Stimulated activated CD8-positive, alpha-beta memory T cell treated with anti-CD3 and anti-CD28 coated beads, Interleukin-12 subunit alpha, Interleukin-12 subunit beta, amount 100 ng/mL, for 4 hours (primary cell): ENCODE results near the gene GRK1.
"Not testable (repeated sequence)": the region's sequence is repeated elsewhere in the genome, so short reads cannot be mapped to it uniquely, and the experiment has no call there.

ENCODE experiments used
- DNase-seq: peaks from one replicate; pipeline ENCODE4 v3.0.0-alpha.2; 2020; ENCODE audit warnings: low read depth

The GRK1 gene

GRCh38 chr13:113665597-113666328 is 1.3 kb upstream of the GRK1 start:
- DNase-seq, result no peak

GRCh38 chr13:113666329-113666670 is 719 bp upstream of the GRK1 start:
- DNase-seq, result no peak

GRCh38 chr13:113667771-113668490 is 912 bp downstream of the GRK1 start:
- DNase-seq, result no peak

GRCh38 chr13:113668491-113668971 is 1.5 kb downstream of the GRK1 start:
- no peak for DNase-seq

GRCh38 chr13:113669231-113669754 is 2.3 kb downstream of the GRK1 start:
- DNase-seq, result no peak

GRCh38 chr13:113669755-113670341 is 2.8 kb downstream of the GRK1 start:
- no peak for DNase-seq

GRCh38 chr13:113670541-113670940 is 3.5 kb downstream of the GRK1 start:
- no peak for DNase-seq

- no peak for DNase-seq
Observed at GRCh38 chr13:113671066-113672001, 4.3 kb downstream of the GRK1 start.

- no peak for DNase-seq
Observed at GRCh38 chr13:113672002-113672651, 5.1 kb downstream of the GRK1 start.

GRCh38 chr13:113722921-113723320 is 55.9 kb downstream of the GRK1 start:
- DNase-seq, result no peak

GRCh38 chr13:113723410-113724015 is 56.5 kb downstream of the GRK1 start:
- no peak for DNase-seq

- no peak for DNase-seq
Observed at GRCh38 chr13:113724016-113724758, 57.2 kb downstream of the GRK1 start.

- peak; percentile 73 for DNase-seq
Observed at GRCh38 chr13:113724780-113725315, 57.8 kb downstream of the GRK1 start.

- DNase-seq, result peak; percentile 41
Observed at GRCh38 chr13:113725329-113726105, 58.5 kb downstream of the GRK1 start.

GRCh38 chr13:113726106-113726821 is 59.2 kb downstream of the GRK1 start:
- DNase-seq, result not testable (repeated sequence)

GRCh38 chr13:113726961-113727411 is 60.0 kb downstream of the GRK1 start:
- no peak for DNase-seq

GRCh38 chr13:113728571-113729054 is 61.6 kb downstream of the GRK1 start:
- no peak for DNase-seq
